ENCODE measurements around the gene MAST3.

The MAST3 gene

DNA sequence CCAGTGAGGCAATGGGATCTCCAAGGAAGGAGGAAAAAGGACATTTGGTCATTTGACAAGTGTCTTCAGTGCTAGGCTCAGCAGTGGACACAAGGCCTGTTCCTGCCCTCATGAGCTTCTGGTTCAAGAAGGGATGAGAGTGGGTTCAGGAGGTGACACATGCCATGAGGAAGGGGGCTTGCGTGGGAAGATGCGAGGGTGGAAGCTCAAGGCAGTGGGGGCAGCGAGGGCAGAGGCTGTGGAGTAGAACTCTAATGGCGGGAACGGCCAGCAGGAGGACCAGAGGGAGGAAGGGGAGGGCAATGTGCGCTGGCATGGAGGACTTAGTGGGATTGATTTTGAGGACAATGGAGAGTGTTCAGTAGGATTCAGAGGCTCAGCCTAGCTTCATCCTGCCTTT, 58.7 kb downstream of the MAST3 start:
- H3K4me1 ChIP-seq (ENCODE audit: insufficient read depth, low read length, poor library complexity, severe bottlenecking), result peaks cover 26% of the 10 kb centered on the region
- peaks cover 12% of the 10 kb centered on the region for H4K20me1 ChIP-seq (ENCODE audit: insufficient read depth, low read length, poor library complexity, severe bottlenecking)
- no peaks in the 10 kb centered on the region for H3K9me3 ChIP-seq (ENCODE audit: insufficient read depth, low read depth, low read length)
- no peak overlapping the region for H3K9ac ChIP-seq (ENCODE audit: low read depth, low read length, poor library complexity, severe bottlenecking)
- no peaks in the 10 kb centered on the region for H3K27me3 ChIP-seq (ENCODE audit: insufficient read depth, low read length, poor library complexity, severe bottlenecking)
- no peak overlapping the region for H2AFZ ChIP-seq (ENCODE audit: low read length)
- TF ChIP-seq, protein P1, sequence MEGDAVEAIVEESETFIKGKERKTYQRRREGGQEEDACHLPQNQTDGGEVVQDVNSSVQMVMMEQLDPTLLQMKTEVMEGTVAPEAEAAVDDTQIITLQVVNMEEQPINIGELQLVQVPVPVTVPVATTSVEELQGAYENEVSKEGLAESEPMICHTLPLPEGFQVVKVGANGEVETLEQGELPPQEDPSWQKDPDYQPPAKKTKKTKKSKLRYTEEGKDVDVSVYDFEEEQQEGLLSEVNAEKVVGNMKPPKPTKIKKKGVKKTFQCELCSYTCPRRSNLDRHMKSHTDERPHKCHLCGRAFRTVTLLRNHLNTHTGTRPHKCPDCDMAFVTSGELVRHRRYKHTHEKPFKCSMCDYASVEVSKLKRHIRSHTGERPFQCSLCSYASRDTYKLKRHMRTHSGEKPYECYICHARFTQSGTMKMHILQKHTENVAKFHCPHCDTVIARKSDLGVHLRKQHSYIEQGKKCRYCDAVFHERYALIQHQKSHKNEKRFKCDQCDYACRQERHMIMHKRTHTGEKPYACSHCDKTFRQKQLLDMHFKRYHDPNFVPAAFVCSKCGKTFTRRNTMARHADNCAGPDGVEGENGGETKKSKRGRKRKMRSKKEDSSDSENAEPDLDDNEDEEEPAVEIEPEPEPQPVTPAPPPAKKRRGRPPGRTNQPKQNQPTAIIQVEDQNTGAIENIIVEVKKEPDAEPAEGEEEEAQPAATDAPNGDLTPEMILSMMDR (conservative IDR thresholded peaks at IDR 0.05; ENCODE audit: low read length), result no peak
- TF ChIP-seq EZH2phosphoT487 (IDR thresholded peaks at IDR 0.05; ENCODE audit: borderline replicate concordance), result no peak
- H3K4me2 ChIP-seq (ENCODE audit: low read depth, low read length, poor library complexity, severe bottlenecking), result peak overlapping the region; percentile 32
- H3K9me2 ChIP-seq (replicated peaks; ENCODE audit: low read depth, low read length), result no peaks in the 10 kb centered on the region
- H3K79me2 ChIP-seq (ENCODE audit: insufficient read depth, low read length), result peaks cover 28% of the 10 kb centered on the region; the same call in 1 of the 2 replicates
- no peak overlapping the region for H3K4me3 ChIP-seq (ENCODE audit: low read length, poor library complexity, severe bottlenecking)
- no peaks in the 10 kb centered on the region for H3K36me3 ChIP-seq (ENCODE audit: insufficient read depth, low read length)
- H3F3A ChIP-seq (ENCODE audit: low read depth), result peaks cover 6% of the 10 kb centered on the region; the same call in 1 of the 2 replicates

DNA sequence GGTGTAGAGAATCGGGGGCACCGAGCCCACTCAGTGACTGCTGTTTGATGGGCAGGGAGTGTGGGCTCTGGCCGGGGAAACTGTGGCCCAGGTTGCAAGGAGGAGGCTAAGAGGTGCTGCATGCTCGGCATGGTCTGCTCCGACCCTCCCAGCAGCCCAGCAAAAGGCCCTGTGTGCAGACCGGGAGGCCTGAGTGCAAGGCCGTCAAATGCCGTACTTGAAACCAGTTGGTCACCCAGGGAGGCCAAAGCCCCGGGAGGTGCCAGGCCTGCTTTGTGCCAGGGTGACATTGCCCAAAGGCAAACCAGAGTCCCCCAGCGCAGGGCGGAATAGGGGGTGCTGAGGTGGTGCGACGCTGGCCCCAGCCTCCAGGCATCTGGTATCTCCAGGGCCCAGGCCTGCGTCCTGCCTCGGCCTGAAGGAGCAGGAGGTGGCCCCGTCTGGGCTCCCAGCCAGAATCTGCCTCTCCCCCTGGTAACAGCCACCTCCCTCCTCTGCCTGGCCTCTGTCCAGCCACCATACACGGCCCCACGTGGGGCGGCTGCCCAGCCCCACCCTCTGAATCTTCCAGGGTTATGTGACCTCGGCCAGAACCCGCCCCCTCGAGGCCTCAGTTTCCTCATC, 59.4 kb downstream of the MAST3 start:
- Histone ChIP-seq H3K4me2 (ENCODE audit: low read depth, low read length, poor library complexity, severe bottlenecking) (peak overlapping the region; percentile 32), H3K79me2 (ENCODE audit: insufficient read depth, low read length) (peaks cover 28% of the 10 kb centered on the region; the same call in 1 of the 2 replicates), H3K4me1 (ENCODE audit: insufficient read depth, low read length, poor library complexity, severe bottlenecking) (peaks cover 21% of the 10 kb centered on the region), H3K36me3 (ENCODE audit: insufficient read depth, low read length) (no peaks in the 10 kb centered on the region), H3K4me3 (ENCODE audit: low read length, poor library complexity, severe bottlenecking) (no peak overlapping the region), H2AFZ (ENCODE audit: low read length) (no peak overlapping the region), H4K20me1 (ENCODE audit: insufficient read depth, low read length, poor library complexity, severe bottlenecking) (peaks cover 12% of the 10 kb centered on the region), H3K9me3 (ENCODE audit: insufficient read depth, low read depth, low read length) (no peaks in the 10 kb centered on the region), H3K9me2 (replicated peaks; ENCODE audit: low read depth, low read length) (no peaks in the 10 kb centered on the region), H3F3A (ENCODE audit: low read depth) (0 out of 2 replicates have a peak, but pooled peaks cover 2% of the 10 kb centered on the region), H3K9ac (ENCODE audit: low read depth, low read length, poor library complexity, severe bottlenecking) (no peak overlapping the region), H3K27me3 (ENCODE audit: insufficient read depth, low read length, poor library complexity, severe bottlenecking) (no peaks in the 10 kb centered on the region)
- TF ChIP-seq, protein P1 (conservative IDR thresholded peaks at IDR 0.05; ENCODE audit: low read length), result no peak
- no peak for TF ChIP-seq EZH2phosphoT487 (IDR thresholded peaks at IDR 0.05; ENCODE audit: borderline replicate concordance)

DNA sequence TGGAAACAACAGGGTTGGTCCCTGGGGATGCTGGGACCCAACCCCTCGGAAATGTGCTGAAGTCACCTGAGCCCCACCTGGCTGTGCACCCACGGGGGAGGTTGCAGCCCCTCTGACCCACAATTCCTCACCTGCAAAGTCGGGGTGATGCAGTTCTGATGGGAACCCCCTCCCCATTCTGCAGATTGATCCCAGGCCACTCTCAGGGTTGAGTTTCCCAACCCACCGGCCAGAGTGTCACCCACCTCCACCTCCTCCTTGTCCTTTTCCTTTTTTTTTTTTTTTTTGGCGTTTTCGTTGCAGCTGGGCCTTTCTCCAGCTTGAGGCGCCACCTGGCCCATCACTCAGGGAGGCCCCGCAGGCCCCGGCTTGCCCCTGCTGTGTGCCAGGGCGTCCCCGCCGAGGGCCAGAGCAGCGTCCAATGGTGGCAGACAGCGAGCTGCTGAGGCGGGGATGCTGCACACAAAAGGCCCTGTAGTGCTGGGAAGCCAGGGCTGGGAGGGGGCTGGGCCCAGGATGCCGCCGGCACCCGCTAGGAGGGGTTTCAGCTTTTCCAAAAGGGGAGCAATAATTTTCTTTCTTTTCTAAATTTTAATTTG, 60.0 kb downstream of the MAST3 start:
- peaks cover 28% of the 10 kb centered on the region; the same call in 1 of the 2 replicates for H3K79me2 ChIP-seq (ENCODE audit: insufficient read depth, low read length)
- no peak for TF ChIP-seq EZH2phosphoT487 (IDR thresholded peaks at IDR 0.05; ENCODE audit: borderline replicate concordance)
- TF ChIP-seq, protein P1 (conservative IDR thresholded peaks at IDR 0.05; ENCODE audit: low read length), result no peak
- H3K9ac ChIP-seq (ENCODE audit: low read depth, low read length, poor library complexity, severe bottlenecking), result no peak overlapping the region
- H3K27me3 ChIP-seq (ENCODE audit: insufficient read depth, low read length, poor library complexity, severe bottlenecking), result no peaks in the 10 kb centered on the region
- no peak overlapping the region for H3K4me2 ChIP-seq (ENCODE audit: low read depth, low read length, poor library complexity, severe bottlenecking)
- H3K4me3 ChIP-seq (ENCODE audit: low read length, poor library complexity, severe bottlenecking), result no peak overlapping the region
- H3K9me3 ChIP-seq (ENCODE audit: insufficient read depth, low read depth, low read length), result no peaks in the 10 kb centered on the region
- H3F3A ChIP-seq (ENCODE audit: low read depth), result 0 out of 2 replicates have a peak, but pooled peaks cover 2% of the 10 kb centered on the region
- H3K4me1 ChIP-seq (ENCODE audit: insufficient read depth, low read length, poor library complexity, severe bottlenecking), result peaks cover 18% of the 10 kb centered on the region
- H2AFZ ChIP-seq (ENCODE audit: low read length), result no peak overlapping the region
- H3K36me3 ChIP-seq (ENCODE audit: insufficient read depth, low read length), result peaks cover 4% of the 10 kb centered on the region; the same call in 1 of the 2 replicates
- H4K20me1 ChIP-seq (ENCODE audit: insufficient read depth, low read length, poor library complexity, severe bottlenecking), result peaks cover 12% of the 10 kb centered on the region
- no peaks in the 10 kb centered on the region for H3K9me2 ChIP-seq (replicated peaks; ENCODE audit: low read depth, low read length)
